ENCODE measurements around the gene VCL.
"Not testable (repeated sequence)": the region's sequence is repeated elsewhere in the genome, so short reads cannot be mapped to it uniquely, and the experiment has no call there.

The VCL gene

DNA sequence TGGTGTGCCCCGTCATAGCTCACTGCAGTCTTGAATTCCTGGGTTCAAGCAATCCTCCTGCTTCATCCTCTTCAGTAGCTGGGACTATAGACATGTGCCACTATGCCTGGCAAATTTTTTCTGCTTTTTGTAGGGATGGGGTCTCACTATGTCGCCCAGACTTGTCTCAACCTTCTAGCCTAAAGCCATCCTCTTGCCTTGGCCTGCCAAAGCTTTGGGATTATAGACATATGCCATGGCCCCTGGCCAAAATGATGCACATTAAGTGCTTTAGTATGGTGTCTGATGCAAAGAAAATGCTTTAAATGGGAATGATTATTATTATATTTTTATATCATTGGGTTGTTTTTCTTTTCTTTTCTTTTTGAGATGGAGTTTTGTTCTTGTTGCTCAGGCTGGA is 33.2 kb upstream of the VCL start:
- Histone ChIP-seq H3K27ac (ENCODE audit: low read depth, low read length) (peak overlapping the region; percentile 98), H3K27me3 (ENCODE audit: control insufficient read depth, insufficient read depth, low read length) (no peaks in the 10 kb centered on the region), H3K4me3 (ENCODE audit: low read depth, low read length) (no peak overlapping the region), H3K9me3 (ENCODE audit: control insufficient read depth, insufficient read depth, low read depth, low read length) (no peaks in the 10 kb centered on the region), H3K9ac (ENCODE audit: low read length) (peak overlapping the region; percentile 98), H3K36me3 (ENCODE audit: control insufficient read depth, insufficient read depth, low read length) (no peaks in the 10 kb centered on the region), H3K4me1 (ENCODE audit: control insufficient read depth, insufficient read depth, low read length) (peaks cover 55% of the 10 kb centered on the region)

DNA sequence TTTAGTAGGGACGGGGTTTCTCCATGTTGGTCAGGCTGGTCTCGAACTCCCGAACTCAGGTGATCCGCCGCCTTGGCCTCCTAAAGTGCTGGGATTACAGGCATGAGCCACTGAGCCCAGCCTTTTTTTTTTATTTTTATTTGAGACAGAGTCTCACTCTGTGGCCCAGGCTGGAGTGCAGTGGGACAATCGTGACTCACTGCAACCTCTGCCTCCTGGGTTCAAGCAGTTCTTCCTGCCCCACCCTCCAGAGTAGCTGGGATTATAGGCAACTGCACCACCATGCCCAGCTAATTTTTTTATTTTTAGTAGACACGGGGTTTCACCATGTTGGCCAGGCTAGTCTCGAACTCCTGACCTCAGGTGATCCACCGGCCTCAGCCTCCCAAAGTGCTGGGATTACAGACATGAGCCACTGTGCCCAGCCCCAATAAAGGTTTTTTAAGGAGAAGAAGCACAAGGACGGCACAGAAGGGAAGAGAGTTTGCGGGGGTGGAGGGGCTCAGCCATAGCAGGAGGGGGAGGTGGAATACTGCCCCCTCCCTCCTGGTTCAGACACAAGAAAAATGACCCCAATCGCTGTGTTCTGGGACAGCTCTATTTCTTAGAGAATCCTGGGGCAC is 32.5 kb upstream of the VCL start:
- H3K4me1 ChIP-seq (ENCODE audit: control insufficient read depth, insufficient read depth, low read length) = peaks cover 51% of the 10 kb centered on the region
- H3K27me3 ChIP-seq (ENCODE audit: control insufficient read depth, insufficient read depth, low read length); H3K9me3 ChIP-seq (ENCODE audit: control insufficient read depth, insufficient read depth, low read depth, low read length); H3K36me3 ChIP-seq (ENCODE audit: control insufficient read depth, insufficient read depth, low read length): not testable (repeated sequence)
- peak overlapping the region; percentile 98 for H3K27ac ChIP-seq (ENCODE audit: low read depth, low read length)
- H3K9ac ChIP-seq (ENCODE audit: low read length) = peak overlapping the region; percentile 98
- peak overlapping the region; percentile 38 for H3K4me3 ChIP-seq (ENCODE audit: low read depth, low read length)

DNA sequence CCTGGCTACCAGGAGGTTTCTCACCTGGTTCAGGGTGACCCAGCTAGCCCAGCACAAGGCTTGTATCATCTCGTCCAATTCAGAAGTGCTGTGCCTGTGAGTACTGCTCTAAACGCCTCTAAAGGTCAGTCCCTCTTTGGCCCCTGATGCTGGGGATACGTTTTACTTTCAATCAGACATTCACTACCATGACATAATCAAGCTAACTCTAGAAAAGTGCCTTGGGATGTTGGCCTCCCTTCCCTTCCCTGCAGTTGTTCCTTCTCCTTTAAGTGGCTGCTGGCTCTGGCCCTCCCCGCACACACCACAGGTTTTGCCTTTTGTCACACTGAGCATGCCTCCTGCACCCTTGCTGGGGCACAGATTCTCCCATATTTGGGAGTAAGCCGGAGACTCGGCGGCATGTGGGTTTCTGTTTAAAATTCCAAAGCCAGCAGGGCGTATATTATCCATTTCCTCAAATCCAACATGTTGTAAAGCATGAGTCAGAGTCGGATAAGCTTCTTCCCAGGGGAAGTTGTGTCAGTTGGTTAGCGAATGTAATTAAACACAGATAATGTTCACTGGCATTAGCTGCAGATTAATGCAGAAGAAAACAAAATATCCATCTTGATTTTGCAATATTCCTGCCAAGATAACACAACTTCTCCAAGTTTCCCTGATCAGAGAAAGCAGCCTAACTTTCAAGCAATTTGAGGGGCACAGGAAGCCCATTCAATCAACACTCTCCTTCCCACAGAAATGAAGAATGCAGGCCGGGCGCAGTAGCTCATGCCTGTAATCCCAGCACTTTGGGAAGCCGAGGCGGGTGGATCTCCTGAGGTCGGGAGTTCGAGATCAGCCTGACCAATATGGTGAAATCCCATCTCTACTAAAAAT is 31.8 kb upstream of the VCL start:
- peak overlapping the region; percentile 38 for H3K4me3 ChIP-seq (ENCODE audit: low read depth, low read length)
- H3K36me3 ChIP-seq (ENCODE audit: control insufficient read depth, insufficient read depth, low read length) = no peaks in the 10 kb centered on the region
- H3K4me1 ChIP-seq (ENCODE audit: control insufficient read depth, insufficient read depth, low read length) = peaks cover 51% of the 10 kb centered on the region
- H3K9me3 ChIP-seq (ENCODE audit: control insufficient read depth, insufficient read depth, low read depth, low read length) = no peaks in the 10 kb centered on the region
- no peaks in the 10 kb centered on the region for H3K27me3 ChIP-seq (ENCODE audit: control insufficient read depth, insufficient read depth, low read length)
- H3K9ac ChIP-seq (ENCODE audit: low read length) = peak overlapping the region; percentile 98
- peak overlapping the region; percentile 98 for H3K27ac ChIP-seq (ENCODE audit: low read depth, low read length)

DNA sequence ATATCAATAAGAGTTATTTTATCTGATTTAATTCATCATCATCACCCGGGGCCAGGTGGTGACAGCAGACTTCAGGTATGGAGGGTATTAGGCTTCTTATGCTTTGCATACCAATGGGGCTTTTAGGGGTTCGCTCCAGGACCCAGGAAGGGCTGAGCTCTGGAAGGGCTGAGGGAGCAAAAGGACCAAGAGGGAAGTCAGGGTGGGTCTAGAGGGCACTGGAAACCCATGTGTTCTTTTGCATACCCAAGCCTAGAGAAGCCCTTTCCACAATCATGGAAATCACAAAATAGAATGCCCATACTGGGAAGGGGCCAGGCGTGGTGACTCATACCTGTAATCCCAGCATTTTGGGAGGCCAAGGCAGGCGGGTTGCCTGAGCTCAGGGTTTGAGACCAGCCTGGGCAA is 30.9 kb upstream of the VCL start:
- Histone ChIP-seq H3K36me3 (ENCODE audit: control insufficient read depth, insufficient read depth, low read length) (no peaks in the 10 kb centered on the region), H3K27ac (ENCODE audit: low read depth, low read length) (peak overlapping the region; percentile 98), H3K27me3 (ENCODE audit: control insufficient read depth, insufficient read depth, low read length) (no peaks in the 10 kb centered on the region), H3K9me3 (ENCODE audit: control insufficient read depth, insufficient read depth, low read depth, low read length) (no peaks in the 10 kb centered on the region), H3K9ac (ENCODE audit: low read length) (peak overlapping the region; percentile 98), H3K4me3 (ENCODE audit: low read depth, low read length) (no peak overlapping the region; the same call in 1 of the 2 replicates), H3K4me1 (ENCODE audit: control insufficient read depth, insufficient read depth, low read length) (peaks cover 51% of the 10 kb centered on the region)

DNA sequence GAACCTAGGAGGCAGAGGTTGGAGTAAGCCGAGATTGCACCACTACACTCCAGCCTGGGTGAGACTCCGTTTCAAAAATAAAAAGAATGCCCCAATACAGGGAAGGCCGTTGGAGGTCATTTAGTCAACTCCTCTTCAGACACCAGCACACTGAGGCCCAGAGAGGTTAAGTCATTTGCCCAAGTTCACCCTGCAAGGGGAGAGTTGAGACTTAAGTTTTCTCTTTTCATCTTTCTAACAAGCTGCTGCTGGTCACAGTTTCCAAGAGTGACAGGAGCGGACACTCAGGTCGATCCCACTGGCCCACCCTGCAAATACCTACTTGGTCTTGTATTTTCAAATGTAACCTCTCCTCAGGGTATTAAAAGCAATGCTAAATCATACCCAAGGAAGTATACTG is 30.4 kb upstream of the VCL start:
- Histone ChIP-seq H3K4me3 (ENCODE audit: low read depth, low read length) (no peak overlapping the region; the same call in 1 of the 2 replicates), H3K4me1 (ENCODE audit: control insufficient read depth, insufficient read depth, low read length) (peaks cover 51% of the 10 kb centered on the region), H3K27me3 (ENCODE audit: control insufficient read depth, insufficient read depth, low read length) (no peaks in the 10 kb centered on the region), H3K36me3 (ENCODE audit: control insufficient read depth, insufficient read depth, low read length) (no peaks in the 10 kb centered on the region), H3K9ac (ENCODE audit: low read length) (peak overlapping the region; percentile 98), H3K27ac (ENCODE audit: low read depth, low read length) (peak overlapping the region; percentile 98), H3K9me3 (ENCODE audit: control insufficient read depth, insufficient read depth, low read depth, low read length) (no peaks in the 10 kb centered on the region)

DNA sequence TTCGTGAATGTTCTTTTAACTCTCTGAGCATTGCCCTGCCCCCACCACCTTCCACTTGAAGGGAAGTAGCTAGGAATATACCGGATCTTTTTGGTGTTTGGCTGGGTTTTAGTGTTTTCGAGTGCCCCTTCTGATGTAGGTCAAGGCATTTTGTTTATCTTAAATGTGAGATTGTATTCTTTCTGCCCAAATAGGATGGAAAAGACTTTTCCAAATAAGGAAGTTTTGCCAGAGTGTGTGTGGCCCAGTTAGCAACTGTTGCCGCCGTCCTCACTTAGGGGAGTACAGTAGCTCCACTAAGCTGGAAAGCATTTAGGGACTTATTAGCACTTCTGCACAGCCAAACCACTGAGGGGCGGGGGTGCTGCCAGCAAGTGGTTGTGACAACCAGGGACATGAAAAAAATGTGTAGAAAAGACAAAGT is 29.8 kb upstream of the VCL start:
- Histone ChIP-seq H3K27me3 (ENCODE audit: control insufficient read depth, insufficient read depth, low read length) (no peaks in the 10 kb centered on the region), H3K9ac (ENCODE audit: low read length) (peak overlapping the region; percentile 98), H3K4me1 (ENCODE audit: control insufficient read depth, insufficient read depth, low read length) (peaks cover 51% of the 10 kb centered on the region), H3K27ac (ENCODE audit: low read depth, low read length) (peak overlapping the region; percentile 98), H3K36me3 (ENCODE audit: control insufficient read depth, insufficient read depth, low read length) (no peaks in the 10 kb centered on the region), H3K9me3 (ENCODE audit: control insufficient read depth, insufficient read depth, low read depth, low read length) (no peaks in the 10 kb centered on the region), H3K4me3 (ENCODE audit: low read depth, low read length) (no peak overlapping the region; the same call in 1 of the 2 replicates)

DNA sequence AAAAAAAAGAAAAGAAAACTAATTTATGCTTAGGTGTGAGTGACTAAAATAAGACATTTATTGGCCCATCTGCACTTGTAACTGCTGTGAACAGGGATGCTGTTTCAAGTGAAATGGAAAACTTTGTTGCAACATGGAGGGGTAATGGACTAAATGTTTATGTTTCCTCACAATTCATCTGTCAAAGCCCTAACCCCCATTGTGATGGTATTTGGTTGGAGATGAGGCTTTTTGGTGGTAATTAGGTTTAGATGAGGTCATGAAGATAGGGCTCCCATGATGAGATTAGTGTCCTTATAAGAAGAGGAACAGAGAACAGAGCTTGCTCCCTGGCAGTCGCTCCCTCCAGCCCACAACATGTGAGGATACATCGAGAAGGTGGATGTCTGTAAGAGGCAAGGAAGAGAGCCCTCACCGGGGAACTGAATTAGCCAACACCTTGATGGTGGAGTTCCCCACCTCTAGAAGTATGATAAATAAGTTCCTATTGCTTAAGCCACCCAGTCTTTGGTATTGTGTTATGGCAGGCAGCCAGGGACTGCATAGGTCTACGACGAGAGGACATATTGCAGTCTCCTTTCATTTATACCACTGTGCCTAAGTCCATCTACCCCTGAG is 28.6 kb upstream of the VCL start:
- Histone ChIP-seq H3K4me3 (ENCODE audit: low read depth, low read length) (no peak overlapping the region), H3K27ac (ENCODE audit: low read depth, low read length) (no peak overlapping the region; the same call in 1 of the 2 replicates), H3K4me1 (ENCODE audit: control insufficient read depth, insufficient read depth, low read length) (peaks cover 50% of the 10 kb centered on the region), H3K9ac (ENCODE audit: low read length) (no peak overlapping the region), H3K9me3 (ENCODE audit: control insufficient read depth, insufficient read depth, low read depth, low read length) (peaks cover under 1% of the 10 kb centered on the region; the same call in 1 of the 2 replicates), H3K36me3 (ENCODE audit: control insufficient read depth, insufficient read depth, low read length) (no peaks in the 10 kb centered on the region), H3K27me3 (ENCODE audit: control insufficient read depth, insufficient read depth, low read length) (no peaks in the 10 kb centered on the region)

DNA sequence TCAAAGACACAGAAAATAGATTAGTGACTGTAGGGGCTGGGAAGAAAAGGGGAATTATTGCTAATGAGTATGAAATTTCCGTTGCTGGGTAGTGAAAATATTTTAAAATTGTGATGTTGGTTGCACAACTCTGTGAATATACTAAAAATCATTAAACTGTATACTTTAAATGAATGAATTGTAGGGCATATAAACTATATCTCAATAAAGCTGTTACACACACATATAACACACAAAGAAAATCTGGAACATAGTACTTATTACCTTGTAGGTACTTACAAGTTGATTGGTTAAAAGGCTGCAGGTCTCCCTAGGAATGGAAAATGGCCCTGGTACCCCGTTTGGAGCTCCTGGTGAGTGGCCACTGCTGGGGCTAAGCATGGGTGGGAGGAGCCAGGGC is 27.1 kb upstream of the VCL start:
- H3K9me3 ChIP-seq (ENCODE audit: control insufficient read depth, insufficient read depth, low read depth, low read length) = peaks cover 13% of the 10 kb centered on the region
- H3K36me3 ChIP-seq (ENCODE audit: control insufficient read depth, insufficient read depth, low read length) = no peaks in the 10 kb centered on the region
- no peaks in the 10 kb centered on the region for H3K27me3 ChIP-seq (ENCODE audit: control insufficient read depth, insufficient read depth, low read length)
- H3K4me1 ChIP-seq (ENCODE audit: control insufficient read depth, insufficient read depth, low read length) = peaks cover 35% of the 10 kb centered on the region
- H3K9ac ChIP-seq (ENCODE audit: low read length) = no peak overlapping the region
- no peak overlapping the region for H3K4me3 ChIP-seq (ENCODE audit: low read depth, low read length)
- no peak overlapping the region for H3K27ac ChIP-seq (ENCODE audit: low read depth, low read length)

DNA sequence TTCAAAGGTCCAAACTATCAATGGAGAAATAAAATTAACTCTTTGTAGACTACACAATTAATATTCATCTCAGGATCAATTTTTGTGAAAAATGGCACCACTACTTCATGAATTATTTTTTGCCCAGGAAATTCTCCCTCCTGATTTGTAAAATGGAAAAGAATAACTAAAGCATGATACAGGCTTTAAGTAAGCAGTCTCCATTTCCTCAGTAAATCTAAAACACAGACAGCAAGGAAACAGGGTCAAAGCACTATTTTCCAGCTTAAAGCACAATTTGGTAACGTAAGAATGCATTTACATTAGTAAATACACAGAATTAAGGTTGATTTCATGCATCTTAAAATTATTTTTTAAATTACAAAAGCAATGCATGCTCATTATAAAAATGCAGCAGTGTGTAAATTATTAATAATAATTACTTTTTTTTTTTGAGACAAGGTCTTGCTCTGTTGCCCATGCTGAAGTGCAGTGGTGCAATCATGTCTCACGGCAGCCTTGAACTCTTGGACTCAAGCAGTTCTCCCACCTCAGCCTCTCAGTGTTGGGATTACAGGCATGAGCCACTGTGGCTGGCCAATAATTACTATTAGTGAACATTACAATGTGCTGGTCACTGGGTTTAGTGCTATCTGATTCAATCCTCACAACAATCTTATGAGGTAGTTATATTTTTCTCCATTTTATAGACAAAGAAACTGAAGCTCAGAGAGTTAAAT is 26.1 kb upstream of the VCL start:
- Histone ChIP-seq H3K27ac (ENCODE audit: low read depth, low read length) (no peak overlapping the region), H3K4me3 (ENCODE audit: low read depth, low read length) (no peak overlapping the region), H3K4me1 (ENCODE audit: control insufficient read depth, insufficient read depth, low read length) (peaks cover 27% of the 10 kb centered on the region), H3K36me3 (ENCODE audit: control insufficient read depth, insufficient read depth, low read length) (no peaks in the 10 kb centered on the region), H3K27me3 (ENCODE audit: control insufficient read depth, insufficient read depth, low read length) (no peaks in the 10 kb centered on the region), H3K9ac (ENCODE audit: low read length) (no peak overlapping the region), H3K9me3 (ENCODE audit: control insufficient read depth, insufficient read depth, low read depth, low read length) (peaks cover 15% of the 10 kb centered on the region)

DNA sequence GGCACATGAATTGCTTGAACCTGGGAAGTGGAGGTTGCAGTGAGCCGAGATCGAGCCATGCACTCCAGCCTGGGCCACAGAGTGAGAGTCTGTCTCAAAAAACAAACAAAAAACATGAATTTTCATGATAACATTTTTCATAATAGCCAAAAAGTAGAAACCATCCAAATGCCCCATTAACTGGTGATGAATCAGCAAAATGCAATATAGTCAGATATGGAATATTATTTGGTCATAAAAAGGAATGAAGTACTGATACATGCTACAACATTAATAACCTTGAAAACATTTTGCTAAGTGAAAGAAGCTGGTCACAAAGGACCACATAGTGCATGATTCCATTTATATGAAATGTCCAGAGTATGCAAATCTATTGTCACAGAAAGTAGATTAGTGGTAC is 24.5 kb upstream of the VCL start:
- Histone ChIP-seq H3K9me3 (ENCODE audit: control insufficient read depth, insufficient read depth, low read depth, low read length) (peaks cover 15% of the 10 kb centered on the region), H3K9ac (ENCODE audit: low read length) (no peak overlapping the region), H3K4me1 (ENCODE audit: control insufficient read depth, insufficient read depth, low read length) (peaks cover 11% of the 10 kb centered on the region), H3K36me3 (ENCODE audit: control insufficient read depth, insufficient read depth, low read length) (no peaks in the 10 kb centered on the region), H3K27me3 (ENCODE audit: control insufficient read depth, insufficient read depth, low read length) (no peaks in the 10 kb centered on the region), H3K27ac (ENCODE audit: low read depth, low read length) (no peak overlapping the region), H3K4me3 (ENCODE audit: low read depth, low read length) (no peak overlapping the region)

All from HUES6 (cell line).